HEK293 (cell line): ENCODE measurements around the gene TTLL11.
"Not testable (repeated sequence)": the region's sequence is repeated elsewhere in the genome, so short reads cannot be mapped to it uniquely, and the experiment has no call there.

Experiments used
- CTCF ChIA-PET: fragments of 350-600 bp; formaldehyde crosslinking; extraction: SDS; loops from one replicate; lab custom pipeline; 2021; ENCODE audit warnings: antibody characterized with exemption; lab: Yijun Ruan, JAX
- POLR2A ChIA-PET: fragments of 300-600 bp; formaldehyde crosslinking; extraction: SDS; loops from one replicate; lab custom pipeline; 2020; ENCODE audit warnings: antibody characterized with exemption, inconsistent platforms; lab: Yijun Ruan, JAX
- H3K27ac ChIP-seq: fragments of 200-500 bp; sonication (Bioruptor generic); 2 replicates; pipeline ENCODE4 v1.5.1; 2014; ENCODE audit warnings: low read depth, low read length, control low read depth, inconsistent platforms; ENCODE audit errors: extremely low read depth
- H3K36me3 ChIP-seq, 2 experiments: fragments of 200-500 bp in 1 of 2; sonication (Bioruptor generic) in 1 of 2; 1 replicate in 1 of 2; 2 replicates in 1 of 2; pipeline ENCODE4 v1.5.1; 2014 to 2017; ENCODE audit warnings: inconsistent platforms in 2 of 2, low read length in 2 of 2; ENCODE audit not compliant: control insufficient read depth in 2 of 2, insufficient read depth in 1 of 2
- H3K4me1 ChIP-seq: fragments of 200-500 bp; sonication (Bioruptor generic); 2 replicates; pipeline ENCODE4 v1.5.1; 2014; ENCODE audit warnings: mild to moderate bottlenecking, low read length, inconsistent platforms; ENCODE audit not compliant: control insufficient read depth, insufficient read depth
- H3K4me3 ChIP-seq: 2 replicates; pipeline ENCODE4 v1.5.1; 2011; ENCODE audit warnings: low read depth, mild to moderate bottlenecking, control low read depth, low read length, moderate library complexity
- H3K9me3 ChIP-seq: fragments of 200-500 bp; sonication (Bioruptor generic); 2 replicates; pipeline ENCODE4 v1.5.1; 2014; ENCODE audit warnings: low read depth, low read length, inconsistent platforms; ENCODE audit not compliant: control insufficient read depth, insufficient read depth
- GLIS1 ChIP-seq: fragments of 450-650 bp; formaldehyde crosslinking; IDR thresholded peaks from 2 replicates; pipeline ENCODE4 v1.5.1; 2016; ENCODE audit warnings: missing biosample characterization, missing genetic modification characterization
- HOXC10 ChIP-seq: sonication (generic); formaldehyde crosslinking; IDR thresholded peaks from 2 replicates; pipeline ENCODE4 v1.8.1; 2023; ENCODE audit warnings: mild to moderate bottlenecking, missing genetic modification reagents
- KLF10 ChIP-seq: fragments of 450-650 bp; IDR thresholded peaks from 2 replicates; pipeline ENCODE4 v1.5.1; 2018; ENCODE audit warnings: missing biosample characterization, mild to moderate bottlenecking, missing genetic modification characterization
- RBAK ChIP-seq: fragments of 450-650 bp; formaldehyde crosslinking; IDR thresholded peaks from 2 replicates; pipeline ENCODE4 v1.5.1; 2016; ENCODE audit warnings: missing biosample characterization, missing genetic modification characterization
- WT1 ChIP-seq: fragments of 450-650 bp; formaldehyde crosslinking; IDR thresholded peaks from 2 replicates; pipeline ENCODE4 v1.5.1; 2016; ENCODE audit warnings: missing biosample characterization, missing genetic modification characterization
- ZNF211 ChIP-seq: fragments of 450-650 bp; formaldehyde crosslinking; IDR thresholded peaks from 2 replicates; pipeline ENCODE4 v1.5.1; 2016; ENCODE audit warnings: low read depth, missing biosample characterization, missing genetic modification characterization
- ZNF23 ChIP-seq: fragments of 450-650 bp; formaldehyde crosslinking; IDR thresholded peaks from 2 replicates; pipeline ENCODE4 v1.5.1; 2016; ENCODE audit warnings: missing biosample characterization, missing genetic modification characterization, borderline replicate concordance
- ZNF341 ChIP-seq: fragments of 450-650 bp; formaldehyde crosslinking; IDR thresholded peaks from 2 replicates; pipeline ENCODE4; 2016; ENCODE audit warnings: low read depth, missing biosample characterization, missing genetic modification characterization
- ZNF350 ChIP-seq: fragments of 450-650 bp; formaldehyde crosslinking; IDR thresholded peaks from 2 replicates; pipeline ENCODE4 v1.5.0; 2017; ENCODE audit warnings: missing biosample characterization, mild to moderate bottlenecking, missing genetic modification characterization
- ZNF623 ChIP-seq: fragments of 450-650 bp; formaldehyde crosslinking; IDR thresholded peaks from 2 replicates; pipeline ENCODE4 v1.5.1; 2016; ENCODE audit warnings: missing biosample characterization, missing genetic modification characterization
- ZNF768 ChIP-seq: fragments of 450-650 bp; formaldehyde crosslinking; IDR thresholded peaks from 2 replicates; pipeline ENCODE4 v1.5.1; 2018; ENCODE audit warnings: missing biosample characterization, mild to moderate bottlenecking, missing genetic modification characterization
- TF ChIP-seq, protein P1 (sequence below): sonication (generic); formaldehyde crosslinking; IDR thresholded peaks from 2 replicates; pipeline ENCODE4 v1.8.1; 2022; ENCODE audit warnings: mild to moderate bottlenecking, moderate library complexity, missing genetic modification reagents
- TF ChIP-seq, protein P2 (sequence below): fragments of 450-650 bp; formaldehyde crosslinking; IDR thresholded peaks from 2 replicates; pipeline ENCODE4 v1.5.1; 2016; ENCODE audit warnings: missing biosample characterization, missing genetic modification characterization, borderline replicate concordance
- TF ChIP-seq, protein P3 (sequence below): fragments of 450-650 bp; formaldehyde crosslinking; IDR thresholded peaks from 2 replicates; pipeline ENCODE4 v1.5.1; 2016; ENCODE audit warnings: missing biosample characterization, missing genetic modification characterization
- TF ChIP-seq, protein P4 (sequence below): fragments of 450-650 bp; formaldehyde crosslinking; IDR thresholded peaks from 2 replicates; pipeline ENCODE4 v1.5.1; 2016; ENCODE audit warnings: missing biosample characterization, missing genetic modification characterization

Gene TTLL11

DNA sequence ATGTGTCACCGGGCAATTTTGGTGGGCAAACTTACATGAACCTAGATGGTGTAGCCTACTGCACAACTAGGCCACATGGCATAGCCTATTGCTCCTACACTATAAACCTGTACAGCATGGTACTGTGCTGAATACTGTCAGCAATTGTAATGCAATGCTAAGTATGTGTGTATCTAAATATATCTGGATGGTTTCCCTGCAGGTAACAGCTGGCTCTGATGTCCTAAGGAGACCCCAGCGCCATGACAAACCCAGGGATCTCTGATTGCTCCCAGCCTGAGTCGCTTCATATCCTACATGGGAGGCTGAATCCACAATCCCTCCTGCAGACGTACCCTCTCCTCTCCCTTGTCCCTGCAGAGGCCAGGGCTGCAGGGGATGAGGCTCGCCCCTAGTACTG, 26.6 kb upstream of the TTLL11 start:
- no peak overlapping the region for H3K27ac ChIP-seq
- H3K9me3 ChIP-seq: no peaks in the 10 kb centered on the region

DNA sequence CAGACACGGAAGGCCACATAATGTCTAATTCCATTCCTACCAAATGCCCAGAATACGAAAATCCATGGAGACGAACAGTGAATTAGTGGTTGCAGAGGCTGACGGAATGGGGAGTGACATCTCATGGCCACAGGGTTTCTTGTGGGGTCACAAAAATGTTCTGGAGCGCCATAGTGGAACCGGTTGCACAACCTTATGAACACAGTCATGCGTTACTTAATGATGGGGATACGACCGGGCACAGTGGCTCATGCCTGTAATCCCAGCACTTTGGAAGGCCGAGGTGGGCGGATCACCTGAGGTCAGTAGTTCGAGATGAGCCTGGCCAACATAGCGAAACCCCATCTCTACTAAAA, 26.0 kb upstream of the TTLL11 start:
- TF ChIP-seq WT1 (tag by site-specific recombination): no peak
- no peak for TF ChIP-seq ZNF350 (tag by site-specific recombination)
- TF ChIP-seq ZNF211: no peak
- TF ChIP-seq HOXC10 (CRISPR knock-in tag): no peak
- TF ChIP-seq, protein P1, sequence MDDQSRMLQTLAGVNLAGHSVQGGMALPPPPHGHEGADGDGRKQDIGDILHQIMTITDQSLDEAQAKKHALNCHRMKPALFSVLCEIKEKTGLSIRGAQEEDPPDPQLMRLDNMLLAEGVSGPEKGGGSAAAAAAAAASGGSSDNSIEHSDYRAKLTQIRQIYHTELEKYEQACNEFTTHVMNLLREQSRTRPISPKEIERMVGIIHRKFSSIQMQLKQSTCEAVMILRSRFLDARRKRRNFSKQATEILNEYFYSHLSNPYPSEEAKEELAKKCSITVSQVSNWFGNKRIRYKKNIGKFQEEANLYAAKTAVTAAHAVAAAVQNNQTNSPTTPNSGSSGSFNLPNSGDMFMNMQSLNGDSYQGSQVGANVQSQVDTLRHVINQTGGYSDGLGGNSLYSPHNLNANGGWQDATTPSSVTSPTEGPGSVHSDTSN (CRISPR knock-in tag): no peak
- no peak for TF ChIP-seq ZNF623
- TF ChIP-seq, protein P2, sequence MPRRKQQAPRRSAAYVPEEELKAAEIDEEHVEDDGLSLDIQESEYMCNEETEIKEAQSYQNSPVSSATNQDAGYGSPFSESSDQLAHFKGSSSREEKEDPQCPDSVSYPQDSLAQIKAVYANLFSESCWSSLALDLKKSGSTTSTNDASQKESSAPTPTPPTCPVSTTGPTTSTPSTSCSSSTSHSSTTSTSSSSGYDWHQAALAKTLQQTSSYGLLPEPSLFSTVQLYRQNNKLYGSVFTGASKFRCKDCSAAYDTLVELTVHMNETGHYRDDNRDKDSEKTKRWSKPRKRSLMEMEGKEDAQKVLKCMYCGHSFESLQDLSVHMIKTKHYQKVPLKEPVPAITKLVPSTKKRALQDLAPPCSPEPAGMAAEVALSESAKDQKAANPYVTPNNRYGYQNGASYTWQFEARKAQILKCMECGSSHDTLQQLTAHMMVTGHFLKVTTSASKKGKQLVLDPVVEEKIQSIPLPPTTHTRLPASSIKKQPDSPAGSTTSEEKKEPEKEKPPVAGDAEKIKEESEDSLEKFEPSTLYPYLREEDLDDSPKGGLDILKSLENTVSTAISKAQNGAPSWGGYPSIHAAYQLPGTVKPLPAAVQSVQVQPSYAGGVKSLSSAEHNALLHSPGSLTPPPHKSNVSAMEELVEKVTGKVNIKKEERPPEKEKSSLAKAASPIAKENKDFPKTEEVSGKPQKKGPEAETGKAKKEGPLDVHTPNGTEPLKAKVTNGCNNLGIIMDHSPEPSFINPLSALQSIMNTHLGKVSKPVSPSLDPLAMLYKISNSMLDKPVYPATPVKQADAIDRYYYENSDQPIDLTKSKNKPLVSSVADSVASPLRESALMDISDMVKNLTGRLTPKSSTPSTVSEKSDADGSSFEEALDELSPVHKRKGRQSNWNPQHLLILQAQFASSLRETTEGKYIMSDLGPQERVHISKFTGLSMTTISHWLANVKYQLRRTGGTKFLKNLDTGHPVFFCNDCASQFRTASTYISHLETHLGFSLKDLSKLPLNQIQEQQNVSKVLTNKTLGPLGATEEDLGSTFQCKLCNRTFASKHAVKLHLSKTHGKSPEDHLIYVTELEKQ (tag by site-specific recombination): no peak
- no peak for TF ChIP-seq ZNF341
- no peak for TF ChIP-seq ZNF23 (tag by site-specific recombination)
- TF ChIP-seq KLF10: no peak
- TF ChIP-seq RBAK (tag by site-specific recombination): no peak
- Histone ChIP-seq H3K27ac (no peak overlapping the region), H3K36me3 (no peaks in the 10 kb centered on the region), H3K9me3 (no peaks in the 10 kb centered on the region), H3K4me1 (no peaks in the 10 kb centered on the region), H3K4me3 (no peak overlapping the region)
- ChIA-PET CTCF (interaction anchor here (1.2 to 12.1 kb wide), 3 partner anchors 9 to 230 kb away, joined by 3 to 473 read pairs (median 371); partner anchors contain the start of gene TTLL11), POLR2A (no interaction called here)

More for the DNA sequence above, 26.6 kb upstream of the TTLL11 start:
- TF ChIP-seq, protein P3, sequence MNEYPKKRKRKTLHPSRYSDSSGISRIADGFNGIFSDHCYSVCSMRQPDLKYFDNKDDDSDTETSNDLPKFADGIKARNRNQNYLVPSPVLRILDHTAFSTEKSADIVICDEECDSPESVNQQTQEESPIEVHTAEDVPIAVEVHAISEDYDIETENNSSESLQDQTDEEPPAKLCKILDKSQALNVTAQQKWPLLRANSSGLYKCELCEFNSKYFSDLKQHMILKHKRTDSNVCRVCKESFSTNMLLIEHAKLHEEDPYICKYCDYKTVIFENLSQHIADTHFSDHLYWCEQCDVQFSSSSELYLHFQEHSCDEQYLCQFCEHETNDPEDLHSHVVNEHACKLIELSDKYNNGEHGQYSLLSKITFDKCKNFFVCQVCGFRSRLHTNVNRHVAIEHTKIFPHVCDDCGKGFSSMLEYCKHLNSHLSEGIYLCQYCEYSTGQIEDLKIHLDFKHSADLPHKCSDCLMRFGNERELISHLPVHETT (tag by site-specific recombination): no peak
- TF ChIP-seq GLIS1 (tag by site-specific recombination): 0 out of 2 replicates have a peak, but pooled peaks have one; percentile 17
- POLR2A ChIA-PET: no interaction called here
- Histone ChIP-seq H3K36me3 (no peaks in the 10 kb centered on the region), H3K4me1 (no peaks in the 10 kb centered on the region), H3K4me3 (no peak overlapping the region)
- CTCF ChIA-PET: interaction anchor here (0.6 to 12.1 kb wide), 8 partner anchors 8 to 336 kb away, joined by 3 to 473 read pairs (median 4); partner anchors contain the start of gene TTLL11

DNA sequence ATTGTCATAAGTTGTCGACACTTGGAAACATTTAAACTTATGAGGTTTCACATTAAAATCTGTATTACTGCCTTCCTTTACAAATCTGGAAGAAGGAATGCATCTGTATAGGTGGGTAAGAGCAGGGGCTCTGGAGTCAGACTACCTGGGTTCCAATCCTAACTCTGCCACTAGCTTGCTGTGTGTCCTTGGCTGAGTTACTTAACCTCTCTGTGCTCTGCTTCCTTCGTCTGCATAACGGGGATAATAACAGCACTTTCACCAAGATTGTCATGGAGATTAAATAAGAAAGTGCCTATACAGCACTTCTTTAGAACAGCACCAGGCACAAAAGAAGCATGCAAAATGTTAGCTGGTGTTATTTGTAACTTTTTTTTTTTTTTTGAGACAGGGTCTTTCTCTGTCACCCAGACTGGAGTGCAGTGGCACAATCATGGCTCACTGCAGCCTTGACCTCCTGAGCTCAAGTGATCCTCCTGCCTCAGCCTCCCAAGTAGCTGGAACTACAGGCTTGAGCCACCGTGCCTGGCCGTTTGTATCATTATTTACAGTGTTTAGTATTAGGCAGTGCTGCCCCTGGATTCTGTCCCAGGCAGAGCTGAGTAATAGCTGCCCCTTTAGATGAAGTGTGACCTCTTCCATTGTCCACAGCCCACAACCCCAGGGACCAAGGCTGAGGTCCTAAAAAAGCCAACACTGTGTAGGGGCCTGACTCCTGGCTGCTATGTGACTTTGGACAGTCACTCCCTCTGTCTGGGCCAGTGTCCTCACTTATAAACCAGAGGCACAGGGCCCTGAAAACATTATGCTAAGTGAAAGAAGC, 25.4 kb upstream of the TTLL11 start:
- TF ChIP-seq, protein P4, sequence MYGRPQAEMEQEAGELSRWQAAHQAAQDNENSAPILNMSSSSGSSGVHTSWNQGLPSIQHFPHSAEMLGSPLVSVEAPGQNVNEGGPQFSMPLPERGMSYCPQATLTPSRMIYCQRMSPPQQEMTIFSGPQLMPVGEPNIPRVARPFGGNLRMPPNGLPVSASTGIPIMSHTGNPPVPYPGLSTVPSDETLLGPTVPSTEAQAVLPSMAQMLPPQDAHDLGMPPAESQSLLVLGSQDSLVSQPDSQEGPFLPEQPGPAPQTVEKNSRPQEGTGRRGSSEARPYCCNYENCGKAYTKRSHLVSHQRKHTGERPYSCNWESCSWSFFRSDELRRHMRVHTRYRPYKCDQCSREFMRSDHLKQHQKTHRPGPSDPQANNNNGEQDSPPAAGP (tag by site-specific recombination): no peak
- TF ChIP-seq ZNF768 (tag by site-specific recombination): peak; percentile 80; the same call in 1 of the 2 replicates
- ChIA-PET POLR2A (no interaction called here), CTCF (interaction anchor here (8.4 to 12.1 kb wide), 2 partner anchors 23 to 231 kb away, joined by 371 to 473 read pairs; partner anchors contain the start of gene TTLL11)
- Histone ChIP-seq H3K4me3 (no peak overlapping the region), H3K27ac (no peak overlapping the region), H3K4me1 (no peaks in the 10 kb centered on the region), H3K36me3 (no peaks in the 10 kb centered on the region), H3K9me3 (no peaks in the 10 kb centered on the region)

DNA sequence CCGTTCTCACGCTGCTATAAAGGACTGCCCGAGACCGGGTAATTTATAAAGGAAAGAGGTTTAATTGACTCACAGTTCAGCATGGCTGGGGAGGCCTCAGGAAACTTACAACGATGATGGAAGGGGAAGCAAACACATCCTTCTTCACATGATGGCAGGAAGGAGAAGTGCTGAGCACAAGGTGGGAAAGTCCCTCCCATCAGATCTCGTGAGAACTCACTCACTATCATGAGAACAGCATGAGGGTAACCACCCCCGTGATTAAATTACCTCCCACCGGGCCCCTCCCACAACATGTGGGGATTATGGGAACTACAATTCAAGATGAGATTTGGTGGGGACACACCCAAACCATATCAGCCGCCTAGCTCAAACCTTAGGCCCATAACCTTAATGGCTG, 24.1 kb upstream of the TTLL11 start:
- CTCF ChIA-PET: interaction anchor here (2.0 to 3.3 kb wide), 3 partner anchors 18 to 234 kb away, joined by 8 to 23 read pairs (median 11); no protein-coding TSS in a partner anchor
- POLR2A ChIA-PET, H3K4me1 ChIP-seq, H3K9me3 ChIP-seq, H3K27ac ChIP-seq, H3K4me3 ChIP-seq, H3K36me3 ChIP-seq: not testable (repeated sequence)
